Testis (tissue), 3 donors: ENCODE results near the gene BCL6. TPM values are rescaled to one million over a fixed set of nuclear protein-coding genes. Genes with fewer than 3 reads are reported as not detected.

ENCODE experiments used
- DNase-seq: peaks from one replicate; pipeline ENCODE4 v3.0.0-alpha.2; 2019
- H3K27ac ChIP-seq, 2 donors: fragments of 200-600 bp; sonication (generic); one replicate each; pipeline ENCODE4 v1.5.1; 2019
- H3K27me3 ChIP-seq: fragments of 200-600 bp; sonication (generic); one replicate; pipeline ENCODE4 v1.5.1; 2019
- H3K36me3 ChIP-seq: fragments of 200-600 bp; sonication (generic); one replicate; pipeline ENCODE4 v1.5.1; 2017; ENCODE audit warnings: low read depth; ENCODE audit errors: missing control alignments
- H3K4me1 ChIP-seq: fragments of 200-600 bp; sonication (generic); one replicate; pipeline ENCODE4 v1.5.1; 2019
- H3K4me3 ChIP-seq, 2 donors: fragments of 200-600 bp; sonication (generic); one replicate each; pipeline ENCODE4 v1.5.1; 2017 to 2019
- H3K9me3 ChIP-seq: fragments of 200-600 bp; sonication (generic); one replicate; pipeline ENCODE4 v1.5.1; 2017
- CTCF ChIP-seq, 3 experiments: fragments of 450-650 bp in 2 of 3; fragments of 200-600 bp in 1 of 3; sonication (generic) in 1 of 3; IDR thresholded peaks; one replicate each; pipeline ENCODE4 v1.5.1; 2016 to 2019; ENCODE audit warnings: antibody characterized with exemption in 3 of 3, mild to moderate bottlenecking in 2 of 3, moderate library complexity in 1 of 3
- POLR2A ChIP-seq: fragments of 450-650 bp; IDR thresholded peaks from one replicate; pipeline ENCODE4 v1.6.1; 2017; ENCODE audit warnings: antibody characterized with exemption, mild to moderate bottlenecking, moderate library complexity
- WGBS, 2 donors: methylation state at CpG; one replicate each; pipeline ENCODE4 v1.1.5; 2018; 5-methylcytosine and 5-hydroxymethylcytosine counted together
- intact Hi-C: fragments of 100-400 bp; cut with DNase I; formaldehyde crosslinking; loops from one replicate; pipeline ENCODE4 v1.15.1; 2023; ENCODE audit warnings: low total_unique reads
- polyA plus RNA-seq: library from polyadenylated mRNA; stranded (reverse); fragments of 350-450 nt; fragmentation: Illumina TruSeq; extraction: RNeasy Lipid Tissue Mini Kit (QIAGEN cat#74804); gene quantifications from one replicate; pipeline ENCODE4 v1.2.3, GENCODE V29; 2014; ENCODE audit warnings: low read depth, low replicate concordance; ENCODE audit not compliant: insufficient read depth
- total RNA-seq, 2 donors: library from RNA; depleted of rRNA; stranded (reverse); fragments of >200 nt; gene quantifications; one replicate each; pipeline ENCODE4 v1.2.3, GENCODE V29; 2016

BCL6 gene
- total and polyA plus RNA-seq, 3 donors from 2014 or later, result 34.5 to 86.6 (median 74.0) TPM

- TF ChIP-seq POLR2A (no peak), CTCF (IDR thresholded peaks at IDR 0.05) (no peak)
- Histone ChIP-seq H3K4me1 (no peaks in the 10 kb centered on the region), H3K9me3 (no peaks in the 10 kb centered on the region), H3K27me3 (no peaks in the 10 kb centered on the region), H3K27ac (no peak overlapping the region), H3K4me3 (no peak overlapping the region), H3K36me3 (no peaks in the 10 kb centered on the region)
- intact Hi-C loops, result no loop called here
- 38 to 52% methylated on average over 4 of the region's 4 CpGs for WGBS, 2 donors
- no peak for DNase-seq
Observed at GRCh38 chr3:187695449-187695848, 49.8 kb downstream of the BCL6 start.

- no peak for DNase-seq
- Histone ChIP-seq H3K9me3 (no peaks in the 10 kb centered on the region), H3K36me3 (no peaks in the 10 kb centered on the region), H3K27me3 (no peaks in the 10 kb centered on the region), H3K27ac (no peak overlapping the region), H3K4me3 (no peak overlapping the region), H3K4me1 (no peaks in the 10 kb centered on the region)
- TF ChIP-seq CTCF (IDR thresholded peaks at IDR 0.05) (no peak), POLR2A (no peak)
- WGBS, 2 donors, result 68 to 94% methylated on average over 3 of the region's 3 CpGs
- intact Hi-C loops, result no loop called here
Observed at GRCh38 chr3:187694801-187695200, 50.5 kb downstream of the BCL6 start.

- Histone ChIP-seq H3K9me3 (no peaks in the 10 kb centered on the region), H3K4me1 (no peaks in the 10 kb centered on the region), H3K4me3 (no peak overlapping the region), H3K36me3 (no peaks in the 10 kb centered on the region), H3K27me3 (no peaks in the 10 kb centered on the region), H3K27ac (no peak overlapping the region)
- TF ChIP-seq POLR2A (no peak), CTCF (IDR thresholded peaks at IDR 0.05) (no peak)
- WGBS, 2 donors, result 82 to 92% methylated on average over 1 of the region's 1 CpG
- intact Hi-C loops, result no loop called here
- no peak for DNase-seq
Observed at GRCh38 chr3:187693431-187693830, 51.8 kb downstream of the BCL6 start.

- Histone ChIP-seq H3K4me3 (no peak overlapping the region), H3K9me3 (no peaks in the 10 kb centered on the region), H3K36me3 (no peaks in the 10 kb centered on the region), H3K27me3 (no peaks in the 10 kb centered on the region), H3K27ac (no peak overlapping the region), H3K4me1 (no peaks in the 10 kb centered on the region)
- WGBS, 2 donors, result 70 to 73% methylated on average over 4 of the region's 4 CpGs
- DNase-seq, result no peak
- intact Hi-C loops, result no loop called here
- TF ChIP-seq CTCF (IDR thresholded peaks at IDR 0.05), result no peak
Observed at GRCh38 chr3:187689984-187690383, 55.3 kb downstream of the BCL6 start.

GRCh38 chr3:187686621-187687273 is 58.5 kb downstream of the BCL6 start:
- no peaks in the 10 kb centered on the region for H3K27me3 ChIP-seq
- H3K4me1 ChIP-seq, result no peaks in the 10 kb centered on the region
- DNase-seq, result no peak
- TF ChIP-seq POLR2A (no peak), CTCF (IDR thresholded peaks at IDR 0.05) (no peak)
- H3K9me3 ChIP-seq, result no peaks in the 10 kb centered on the region
- no peaks in the 10 kb centered on the region for H3K36me3 ChIP-seq
- intact Hi-C loops, result no loop called here
- 88 to 95% methylated on average over 5 of the region's 5 CpGs for WGBS, 2 donors
- no peak overlapping the region for H3K27ac ChIP-seq
- H3K4me3 ChIP-seq, result no peak overlapping the region
